Fibroblast of skin of right quadriceps (primary cell): Measurements from ENCODE around the gene CFAP410.
"Not testable (repeated sequence)": the region's sequence is repeated elsewhere in the genome, so short reads cannot be mapped to it uniquely, and the experiment has no call there.

Experiments used
- DNase-seq: peaks from one replicate; pipeline ENCODE4 v3.0.0-alpha.2; 2013

CFAP410 gene

GRCh38 chr21:44350773-44351481 is 11.7 kb upstream of the CFAP410 start:
- DNase-seq: no peak

GRCh38 chr21:44349847-44350772 is 10.9 kb upstream of the CFAP410 start:
- no peak for DNase-seq

- DNase-seq: no peak
Observed at GRCh38 chr21:44349416-44349846, 10.2 kb upstream of the CFAP410 start.

GRCh38 chr21:44348861-44349260 is 9.7 kb upstream of the CFAP410 start:
- DNase-seq: no peak

GRCh38 chr21:44347911-44348451 is 8.8 kb upstream of the CFAP410 start:
- DNase-seq: no peak

GRCh38 chr21:44345495-44345894 is 6.3 kb upstream of the CFAP410 start:
- DNase-seq: no peak

- no peak for DNase-seq
Observed at GRCh38 chr21:44344541-44345183, 5.5 kb upstream of the CFAP410 start.

GRCh38 chr21:44342981-44343380 is 3.8 kb upstream of the CFAP410 start:
- DNase-seq: not testable (repeated sequence)

GRCh38 chr21:44341726-44342458 is 2.7 kb upstream of the CFAP410 start:
- not testable (repeated sequence) for DNase-seq

GRCh38 chr21:44337941-44338895 is 972 bp downstream of the CFAP410 start:
- DNase-seq: peak; percentile 39

GRCh38 chr21:44337449-44337848 is 1.7 kb downstream of the CFAP410 start:
- no peak for DNase-seq

- no peak for DNase-seq
Observed at GRCh38 chr21:44335266-44336059, 3.7 kb downstream of the CFAP410 start.

GRCh38 chr21:44334329-44335030 is 4.7 kb downstream of the CFAP410 start:
- DNase-seq: no peak

GRCh38 chr21:44333509-44334328 is 5.5 kb downstream of the CFAP410 start:
- DNase-seq: no peak

GRCh38 chr21:44332965-44333364 is 6.2 kb downstream of the CFAP410 start:
- no peak for DNase-seq

- DNase-seq: no peak
Observed at GRCh38 chr21:44332383-44332782, 6.8 kb downstream of the CFAP410 start.

- peak; percentile 29 for DNase-seq
Observed at GRCh38 chr21:44331650-44332307, 7.4 kb downstream of the CFAP410 start.

- DNase-seq: no peak
Observed at GRCh38 chr21:44331209-44331608, 8.0 kb downstream of the CFAP410 start.
